NCI-H446 treated with DMSO at 0.1 percent for 48 hours (cell line): ENCODE results near the gene ZNF227.
A peak's percentile ranks its signal among the peaks of the same experiment; 100 is the strongest.
"Not testable (repeated sequence)": the region's sequence is repeated elsewhere in the genome, so short reads cannot be mapped to it uniquely, and the experiment has no call there.

ENCODE experiments used
- DNase-seq: peaks from one replicate; lab custom pipeline; 2025; lab: John Stamatoyannopoulos, UW

The ZNF227 gene

DNA sequence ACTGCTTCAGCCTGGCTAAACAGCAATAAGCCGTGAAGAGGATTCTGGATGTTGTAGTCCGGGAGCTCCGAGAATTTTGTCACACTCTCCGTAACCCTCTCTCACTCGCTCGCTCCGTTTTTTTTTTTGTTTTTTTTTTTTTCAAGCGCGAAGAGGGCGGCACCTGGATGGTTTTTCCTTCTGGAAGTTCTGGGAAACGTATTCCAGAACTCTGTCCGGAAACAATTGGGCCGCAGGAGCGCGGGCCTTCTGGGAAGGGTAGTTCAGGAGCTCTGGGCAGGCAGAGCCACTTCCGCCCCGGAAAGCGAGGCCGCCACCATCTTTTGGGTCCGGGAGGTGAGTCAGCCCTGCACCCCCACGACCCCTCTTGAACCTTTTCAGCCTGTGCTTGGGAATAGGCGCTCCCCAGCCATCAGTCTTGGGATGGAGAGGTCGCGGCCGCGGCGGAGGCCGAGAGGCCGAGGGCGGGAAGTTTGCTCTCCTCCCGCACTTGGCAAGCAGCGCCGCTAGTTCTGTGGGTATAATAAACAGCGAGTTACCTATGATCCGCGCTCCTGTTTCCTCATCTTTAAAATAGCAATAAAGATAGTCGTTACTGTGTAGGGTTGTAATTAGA is at the start of gene ZNF227:
Gene ZNF227, plus strand, starts transcription at position 283 of the 616 bp plus-strand sequence. CDS start 5,261 bp downstream, outside the sequence.
- peak; percentile 94 for DNase-seq

DNA sequence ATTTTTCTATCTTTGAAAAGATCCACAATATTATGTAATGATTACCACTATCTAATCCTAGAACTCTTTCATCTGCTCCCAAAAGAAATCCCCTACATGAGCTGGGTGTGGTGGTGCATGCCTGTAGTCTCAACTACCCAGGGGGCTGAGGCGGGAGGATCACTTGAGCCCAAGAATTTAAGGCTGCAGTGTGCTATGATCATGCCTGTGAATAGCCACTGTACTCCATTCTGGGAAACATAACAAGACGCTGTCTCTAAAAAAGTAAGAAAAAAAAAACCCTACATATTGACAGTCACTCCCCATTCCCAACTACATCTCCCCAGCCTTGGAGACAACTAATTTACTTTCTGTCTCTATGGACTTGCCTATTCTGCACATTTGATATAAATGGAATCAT is 48.5 kb upstream of the ZNF227 start:
- no peak for DNase-seq

DNA sequence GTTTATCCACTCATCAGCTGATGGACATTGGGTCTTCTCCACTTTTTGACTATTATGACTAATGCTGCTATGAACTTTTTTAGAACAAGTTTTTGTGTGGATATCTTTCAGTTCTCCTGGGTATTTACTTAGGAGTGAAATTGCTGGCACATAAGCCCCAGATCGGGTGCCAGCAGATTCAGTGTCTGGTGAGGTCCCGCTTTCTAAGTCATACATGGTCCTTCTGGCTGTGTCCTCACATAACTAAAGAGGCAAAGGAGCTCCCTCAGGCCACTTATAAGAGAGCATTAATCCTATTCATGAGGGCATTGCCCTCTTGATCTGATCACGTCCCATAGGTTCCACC is 48.0 kb upstream of the ZNF227 start:
- no peak for DNase-seq

DNA sequence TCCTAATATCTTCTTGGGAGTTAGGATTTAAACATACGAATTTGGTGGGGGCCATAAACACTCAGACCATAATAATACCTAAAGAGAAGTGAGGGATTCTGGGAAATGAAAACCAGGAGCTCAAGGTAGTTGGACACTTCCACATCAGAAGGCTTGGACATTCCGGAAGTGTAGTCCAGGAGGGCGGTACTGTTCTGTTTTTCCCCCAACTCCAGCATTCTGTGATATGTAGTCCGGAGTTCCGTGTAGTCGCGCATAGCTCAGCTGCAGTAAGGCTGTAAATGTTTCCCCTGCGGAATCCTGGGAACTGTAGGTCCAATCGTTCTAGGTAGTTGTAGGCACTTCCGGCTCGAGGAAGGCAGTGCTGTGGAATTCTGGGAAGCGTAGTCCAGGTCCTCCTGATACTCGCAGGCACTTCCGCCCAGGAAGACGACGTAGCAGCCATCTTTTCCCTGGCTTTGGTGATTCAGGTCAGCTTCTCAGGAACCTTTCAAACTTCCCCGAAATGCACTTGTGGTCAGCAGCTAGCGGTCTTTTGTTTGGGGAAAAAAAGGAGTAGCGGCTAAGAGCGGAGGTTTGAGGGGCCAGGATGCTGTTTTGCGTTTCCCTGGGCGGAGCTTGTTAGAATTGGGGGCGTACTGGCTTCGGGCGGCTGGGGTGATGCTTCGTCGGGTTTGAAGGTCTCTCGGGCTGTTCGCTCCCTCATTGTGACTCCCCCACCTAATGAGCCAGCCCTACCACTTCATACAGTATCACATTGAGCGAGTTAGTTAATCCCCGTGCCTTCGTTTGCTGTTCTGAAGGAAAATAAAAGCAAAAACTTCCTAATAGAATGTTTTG is 47.4 kb upstream of the ZNF227 start, which contains the start of gene ZNF226:
Gene ZNF226, plus strand, starts transcription at position 428 of the 840 bp plus-strand sequence. CDS start 4,981 bp downstream, outside the sequence.
- DNase-seq: peak; percentile 98

DNA sequence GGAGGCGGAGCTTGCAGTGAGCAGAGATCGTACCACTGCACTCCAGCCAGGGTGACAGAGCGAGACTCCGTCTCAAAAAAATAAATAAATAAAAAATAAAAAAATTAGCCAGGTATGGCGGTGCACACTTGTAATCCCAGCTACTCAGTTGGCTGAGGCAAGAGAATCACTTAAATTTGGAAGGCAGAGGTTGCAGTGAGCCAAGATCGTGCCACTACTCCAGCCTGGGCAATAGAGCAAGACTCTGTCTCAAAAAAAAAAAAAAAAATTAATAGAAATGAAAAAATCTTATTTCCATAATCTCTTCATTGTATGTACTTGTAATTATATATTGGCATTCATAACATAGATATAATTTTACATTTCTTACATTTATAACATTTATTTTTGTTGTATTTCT is 41.7 kb upstream of the ZNF227 start:
- DNase-seq: not testable (repeated sequence)

DNA sequence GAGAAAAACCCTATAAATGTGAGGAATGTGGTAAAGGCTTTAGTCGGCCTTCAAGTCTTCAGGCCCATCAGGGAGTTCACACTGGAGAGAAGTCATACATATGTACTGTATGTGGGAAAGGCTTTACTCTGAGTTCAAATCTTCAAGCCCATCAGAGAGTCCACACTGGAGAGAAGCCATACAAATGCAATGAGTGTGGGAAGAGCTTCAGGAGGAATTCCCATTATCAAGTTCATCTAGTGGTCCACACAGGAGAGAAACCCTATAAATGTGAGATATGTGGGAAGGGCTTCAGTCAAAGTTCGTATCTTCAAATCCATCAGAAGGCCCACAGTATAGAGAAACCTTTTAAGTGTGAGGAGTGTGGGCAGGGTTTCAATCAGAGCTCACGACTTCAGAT is 35.7 kb upstream of the ZNF227 start:
- no peak for DNase-seq

DNA sequence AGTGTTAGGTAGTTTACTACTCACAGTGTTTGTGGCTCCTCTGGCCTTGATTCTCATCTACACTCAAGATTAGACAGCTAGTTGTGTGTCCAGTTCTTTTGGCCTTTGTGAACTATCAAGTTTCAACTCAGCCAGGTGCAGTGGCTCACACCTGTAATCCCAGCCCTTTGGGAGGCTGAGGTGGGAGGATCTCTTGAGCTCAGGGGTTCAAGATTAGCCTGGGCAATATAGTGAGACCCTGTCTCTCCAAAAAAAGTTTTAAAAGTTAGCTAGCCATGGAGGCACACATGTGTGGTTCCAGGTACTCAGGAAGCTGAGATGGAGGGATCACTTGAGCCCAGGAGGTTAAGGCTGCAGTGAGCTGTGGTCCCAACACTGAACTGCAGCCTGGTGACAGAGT is 31.4 kb upstream of the ZNF227 start:
- no peak for DNase-seq

DNA sequence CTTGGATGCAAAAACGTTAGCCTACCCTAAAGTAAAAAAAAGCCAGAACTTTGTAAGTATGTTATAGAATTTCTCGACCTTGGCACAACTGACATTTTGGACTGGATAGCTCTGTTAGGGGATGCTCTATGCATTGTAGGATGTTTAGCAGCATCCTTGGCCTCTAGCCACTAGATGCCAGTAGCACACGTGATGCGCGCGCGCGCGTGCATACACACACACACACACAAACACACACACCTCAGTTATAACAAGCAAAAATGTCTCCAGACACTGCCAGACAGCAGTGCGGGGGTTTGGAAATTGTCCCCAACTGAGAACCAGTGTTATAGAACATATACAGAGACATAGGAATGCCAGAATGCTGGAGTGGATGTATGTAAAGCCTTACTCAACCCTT is 30.2 kb upstream of the ZNF227 start:
- no peak for DNase-seq

DNA sequence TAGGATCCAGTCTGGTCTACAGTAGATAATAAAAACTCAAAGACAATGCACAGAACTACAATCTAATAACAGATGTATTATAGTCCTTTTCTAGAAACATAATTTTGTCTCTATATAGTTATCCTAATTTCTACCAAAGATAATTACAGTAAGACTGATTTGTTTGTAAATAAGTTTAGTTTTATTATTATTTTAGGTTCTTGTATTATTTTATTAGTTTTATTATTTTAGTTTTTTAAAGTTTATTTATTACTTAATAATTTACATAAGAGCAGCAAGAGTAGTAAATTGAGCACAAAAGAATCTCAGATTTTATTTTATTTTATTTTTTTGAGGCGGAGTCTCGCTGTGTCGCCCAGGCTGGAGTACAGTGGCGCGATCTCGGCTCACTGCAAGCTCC is 22.3 kb upstream of the ZNF227 start:
- DNase-seq: no peak

DNA sequence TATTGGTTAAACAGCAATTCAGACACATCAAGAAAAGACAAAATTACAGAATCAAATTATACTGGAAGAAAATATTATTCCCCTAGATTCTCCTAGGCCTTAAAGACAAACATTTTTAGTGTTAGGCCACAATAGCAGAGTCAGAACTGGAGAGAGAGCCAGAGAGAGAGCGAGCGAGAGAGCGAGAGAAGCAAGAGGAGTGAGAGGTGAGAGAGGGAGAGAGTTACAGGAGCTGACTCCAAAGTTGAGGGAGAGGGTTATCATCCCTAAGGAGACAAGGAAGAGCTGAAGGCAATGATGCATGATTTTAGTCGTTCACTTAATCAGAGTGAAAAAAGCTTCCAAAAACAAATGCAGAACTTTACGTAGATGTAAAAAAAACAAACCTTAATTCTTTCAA is 20.2 kb upstream of the ZNF227 start:
- DNase-seq: no peak

DNA sequence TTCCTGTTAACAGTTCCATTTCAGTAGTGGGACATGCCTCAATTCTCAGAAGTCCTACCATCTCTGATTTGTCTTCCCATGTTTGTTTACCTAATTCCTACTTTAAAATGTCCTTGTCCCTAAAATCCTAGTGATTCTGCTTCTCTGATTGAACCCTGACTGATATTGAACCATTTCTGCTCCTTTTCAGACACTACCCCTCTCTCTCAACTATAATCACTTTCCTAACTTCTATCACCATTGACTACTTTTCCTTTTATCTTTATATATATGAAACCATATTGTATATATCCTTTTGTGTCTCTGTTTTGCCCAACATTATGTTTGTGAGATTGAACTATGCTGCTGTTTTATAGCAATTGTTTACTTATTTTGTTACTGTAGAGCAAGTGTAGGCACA is 15.6 kb upstream of the ZNF227 start:
- DNase-seq: no peak

DNA sequence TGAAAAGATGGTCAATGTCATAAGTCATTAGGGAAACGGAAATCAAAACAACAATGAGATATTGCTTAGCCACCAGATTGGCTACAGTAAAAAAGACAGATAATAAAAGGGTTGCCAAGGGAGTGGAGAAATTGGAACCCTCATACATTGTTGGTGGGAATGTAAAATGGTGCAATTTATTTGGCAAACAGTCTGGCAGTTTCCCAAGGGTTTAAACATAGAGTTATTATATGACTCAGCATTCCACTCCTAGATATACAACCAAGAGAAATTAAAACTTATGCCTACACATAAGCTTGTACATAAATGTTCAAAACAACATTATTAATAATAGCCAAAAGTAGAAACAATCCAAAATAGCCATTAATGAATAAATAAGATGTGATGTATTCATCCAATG is 9.9 kb upstream of the ZNF227 start:
- no peak for DNase-seq

DNA sequence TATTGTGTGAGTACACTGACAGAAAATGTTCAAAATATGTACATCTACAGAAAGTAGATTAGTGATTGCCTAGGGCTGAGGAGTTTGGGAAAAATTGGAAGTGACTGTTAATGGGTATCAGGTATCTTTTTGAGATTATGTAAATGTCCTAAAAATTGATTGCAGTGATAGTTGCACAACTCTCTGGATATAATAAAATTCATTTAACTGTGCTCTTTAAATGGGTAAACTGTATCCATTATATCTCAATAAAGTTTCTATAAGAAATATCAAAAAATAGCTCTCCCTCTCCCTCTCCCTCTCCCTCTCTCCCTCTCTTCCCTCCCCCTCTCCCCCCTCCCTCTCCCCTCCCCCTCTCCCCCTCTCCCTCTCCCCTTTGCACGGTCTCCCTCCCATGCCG is 9.4 kb upstream of the ZNF227 start:
- DNase-seq: no peak

DNA sequence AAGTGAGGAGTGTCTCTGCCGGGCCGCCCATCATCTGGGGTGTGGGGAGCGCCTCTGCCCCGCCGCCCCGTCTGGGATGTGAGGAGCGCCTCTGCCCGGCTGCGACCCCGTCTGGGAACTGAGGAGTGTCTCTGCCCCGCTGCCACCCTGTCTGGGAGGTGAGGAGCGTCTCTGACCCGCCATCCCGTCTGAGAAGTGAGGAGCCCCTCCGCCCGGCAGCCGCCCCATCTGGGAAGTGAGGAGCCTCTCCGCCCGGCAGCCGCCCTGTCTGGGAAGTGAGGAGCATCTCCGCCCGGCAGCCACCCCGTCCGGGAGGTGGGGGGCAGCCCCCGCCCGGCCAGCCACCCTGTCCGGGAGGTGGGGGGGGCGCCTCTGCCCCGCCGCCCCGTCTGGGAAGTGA is 8.5 kb upstream of the ZNF227 start:
- not testable (repeated sequence) for DNase-seq

DNA sequence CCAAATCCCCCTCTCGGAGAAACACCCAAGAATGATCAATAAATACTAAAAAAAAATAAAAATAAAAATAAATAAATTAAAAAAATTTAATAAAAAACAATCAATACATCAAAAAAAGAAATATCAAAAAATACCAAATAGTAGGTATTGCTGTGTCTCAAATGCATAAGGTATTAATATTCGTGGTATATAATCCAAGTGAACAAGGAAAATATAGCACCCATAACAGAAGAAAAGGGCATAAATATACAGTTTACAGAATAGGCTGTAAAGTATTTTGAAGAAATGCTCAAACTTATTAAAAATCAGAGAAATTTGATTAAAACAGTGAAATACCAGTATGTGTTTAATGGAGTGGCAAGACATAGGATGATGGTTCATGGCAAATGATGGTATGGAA is 7.6 kb upstream of the ZNF227 start:
- DNase-seq: no peak

DNA sequence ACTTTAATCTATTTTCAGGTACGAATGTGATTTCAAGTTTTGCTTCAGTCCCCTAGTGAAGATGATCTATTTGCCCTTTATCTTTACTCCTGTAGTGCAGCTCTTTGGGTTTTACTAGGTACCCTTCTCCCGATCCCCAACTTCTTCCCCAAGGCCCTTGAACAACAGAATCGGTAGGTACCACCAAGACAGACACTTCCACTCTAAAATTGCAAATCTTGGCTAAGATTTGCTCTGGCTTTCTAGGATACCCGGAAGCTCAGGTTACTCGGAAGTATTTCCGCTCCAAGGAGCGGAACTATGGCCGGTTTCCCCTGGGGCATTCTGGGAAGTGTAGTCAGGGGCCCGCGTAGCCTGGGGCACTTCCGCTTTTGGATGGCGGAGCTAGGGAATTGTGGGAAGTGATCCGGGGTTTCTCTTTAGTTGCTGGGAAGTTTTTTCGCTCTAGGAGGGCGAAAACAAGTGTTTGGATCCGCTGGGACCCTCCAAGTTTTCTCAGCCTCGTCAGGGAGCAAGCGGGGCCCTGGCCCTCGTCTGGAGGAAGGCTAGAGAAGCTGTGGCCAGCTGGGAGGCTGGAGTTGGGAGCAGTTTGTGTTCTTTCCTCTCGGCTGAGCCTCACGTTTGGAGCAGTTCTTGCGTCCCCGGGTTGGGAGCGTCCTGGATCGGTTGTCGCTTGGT is 5.1 kb upstream of the ZNF227 start:
- DNase-seq: peak; percentile 87

DNA sequence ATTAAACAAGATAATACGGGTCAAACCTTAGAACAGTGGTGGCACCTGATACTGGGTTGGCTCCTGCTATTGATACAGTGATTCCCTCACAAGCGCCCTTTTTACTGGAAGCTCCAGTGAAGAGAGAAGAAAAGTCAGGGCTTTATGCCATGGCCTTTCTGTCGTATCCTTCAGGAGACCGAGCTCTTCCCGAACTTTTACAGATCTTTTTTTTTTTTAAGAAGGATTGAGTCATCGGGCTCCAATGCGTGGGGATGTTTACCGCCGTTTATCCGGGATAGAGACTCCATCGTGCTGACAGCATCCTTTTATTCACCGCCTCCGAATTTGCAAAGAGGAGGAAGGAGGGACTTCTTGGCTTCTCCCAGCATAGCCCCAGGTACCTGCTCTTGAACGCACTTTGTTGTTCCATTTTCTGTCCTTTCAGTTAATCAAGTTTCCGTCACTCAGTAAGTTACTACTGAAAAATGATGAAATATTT is 574 bp downstream of the ZNF227 start:
- DNase-seq: no peak

DNA sequence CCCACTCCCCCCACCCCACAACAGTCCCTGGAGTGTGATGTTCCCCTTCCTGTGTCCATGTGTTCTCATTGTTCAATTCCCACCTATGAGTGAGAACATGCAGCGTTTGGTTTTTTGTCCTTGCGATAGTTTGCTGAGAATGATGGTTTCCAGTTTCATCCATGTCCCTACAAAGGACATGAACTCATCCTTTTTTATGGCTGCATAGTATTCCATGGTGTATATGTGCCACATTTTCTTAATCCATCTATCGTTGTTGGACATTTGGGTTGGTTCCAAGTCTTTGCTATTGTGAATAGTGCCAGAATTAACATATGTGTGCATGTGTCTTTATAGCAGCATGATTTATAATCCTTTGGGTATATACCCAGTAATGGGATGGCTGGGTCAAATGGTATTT is 7.6 kb downstream of the ZNF227 start:
- DNase-seq: not testable (repeated sequence)

DNA sequence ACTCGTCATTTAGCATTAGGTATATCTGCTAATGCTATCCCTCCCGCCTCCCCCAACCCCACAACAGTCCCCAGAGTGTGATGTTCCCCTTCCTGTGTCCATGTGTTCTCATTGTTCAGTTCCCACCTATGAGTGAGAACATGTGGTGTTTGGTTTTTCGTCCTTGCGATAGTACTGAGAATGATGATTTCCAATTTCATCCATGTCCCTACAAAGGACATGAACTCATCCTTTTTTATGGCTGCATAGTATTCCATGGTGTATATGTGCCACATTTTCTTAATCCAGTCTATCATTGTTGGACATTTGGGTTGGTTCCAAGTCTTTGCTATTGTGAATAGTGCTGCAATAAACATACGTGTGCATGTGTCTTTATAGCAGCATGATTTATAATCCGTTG is 8.4 kb downstream of the ZNF227 start:
- not testable (repeated sequence) for DNase-seq

DNA sequence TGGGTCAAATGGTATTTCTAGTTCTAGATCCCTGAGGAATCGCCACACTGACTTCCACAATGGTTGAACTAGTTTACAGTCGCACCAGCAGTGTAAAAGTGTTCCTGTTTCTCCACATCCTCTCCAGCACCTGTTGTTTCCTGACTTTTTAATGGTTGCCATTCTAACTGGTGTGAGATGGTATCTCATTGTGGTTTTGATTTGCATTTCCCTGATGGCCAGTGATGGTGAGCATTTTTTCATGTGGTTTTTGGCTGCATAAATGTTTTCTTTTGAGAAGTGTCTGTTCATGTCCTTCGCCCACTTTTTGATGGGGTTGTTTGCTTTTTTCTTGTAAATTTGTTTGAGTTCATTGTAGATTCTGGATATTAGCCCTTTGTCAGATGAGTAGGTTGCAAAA is 9.0 kb downstream of the ZNF227 start:
- not testable (repeated sequence) for DNase-seq

DNA sequence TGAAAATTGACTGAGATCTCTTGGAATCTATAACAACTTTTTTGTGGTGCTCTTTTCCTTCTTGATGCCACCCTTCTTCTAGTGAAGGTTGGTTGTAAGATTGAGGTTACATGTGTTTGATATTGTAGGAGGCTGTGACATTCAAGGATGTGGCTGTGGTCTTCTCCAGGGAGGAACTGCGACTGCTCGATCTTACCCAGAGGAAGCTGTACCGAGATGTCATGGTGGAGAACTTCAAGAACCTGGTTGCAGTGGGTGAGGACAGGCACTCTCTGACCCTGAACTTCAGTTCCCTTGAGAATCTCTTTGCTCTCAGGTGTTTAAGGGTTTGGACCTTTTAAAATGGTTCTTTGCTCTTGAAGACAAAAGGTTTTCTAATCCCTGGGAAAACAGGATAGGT is 16.0 kb downstream of the ZNF227 start:
- no peak for DNase-seq

DNA sequence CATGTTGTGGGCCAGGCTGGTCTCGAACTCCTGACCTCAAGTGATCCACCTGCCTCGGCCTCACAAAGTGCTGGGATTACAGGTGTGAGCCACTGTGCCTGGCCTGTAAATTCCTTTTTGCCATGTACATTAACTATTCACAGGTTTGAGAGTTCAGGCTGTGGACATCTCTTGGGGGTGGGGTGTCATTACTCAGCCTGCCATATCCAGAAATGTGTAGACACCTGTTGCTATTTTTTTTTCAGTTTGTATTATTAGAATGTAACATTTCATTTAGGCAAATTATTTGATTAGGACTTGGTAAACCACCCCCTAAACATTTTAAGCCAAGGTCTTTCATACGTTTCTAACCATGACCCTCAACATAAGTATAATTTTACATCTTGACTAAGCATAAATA is 20.5 kb downstream of the ZNF227 start:
- DNase-seq: no peak

DNA sequence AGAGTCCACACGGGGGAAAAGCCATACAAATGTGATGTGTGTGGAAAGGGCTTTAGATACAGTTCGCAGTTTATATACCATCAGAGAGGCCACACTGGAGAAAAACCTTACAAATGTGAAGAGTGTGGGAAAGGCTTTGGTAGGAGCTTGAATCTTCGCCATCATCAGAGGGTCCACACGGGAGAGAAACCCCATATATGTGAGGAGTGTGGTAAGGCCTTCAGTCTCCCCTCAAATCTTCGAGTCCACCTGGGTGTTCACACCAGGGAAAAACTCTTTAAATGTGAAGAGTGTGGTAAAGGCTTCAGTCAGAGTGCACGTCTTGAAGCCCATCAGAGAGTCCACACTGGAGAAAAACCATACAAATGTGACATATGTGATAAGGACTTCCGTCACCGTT is 24.1 kb downstream of the ZNF227 start:
- DNase-seq: no peak
